GM11168 (cell line): ENCODE data around the gene TIMM17A.

Source experiments
- in situ Hi-C: fragments of 300-500 bp; cut with MboI; formaldehyde crosslinking; loops from one replicate; pipeline ENCODE4 v1.12.0; 2022; ENCODE audit warnings: low sequenced_read_pairs; ENCODE audit not compliant: unreplicated experiment

The TIMM17A gene

DNA sequence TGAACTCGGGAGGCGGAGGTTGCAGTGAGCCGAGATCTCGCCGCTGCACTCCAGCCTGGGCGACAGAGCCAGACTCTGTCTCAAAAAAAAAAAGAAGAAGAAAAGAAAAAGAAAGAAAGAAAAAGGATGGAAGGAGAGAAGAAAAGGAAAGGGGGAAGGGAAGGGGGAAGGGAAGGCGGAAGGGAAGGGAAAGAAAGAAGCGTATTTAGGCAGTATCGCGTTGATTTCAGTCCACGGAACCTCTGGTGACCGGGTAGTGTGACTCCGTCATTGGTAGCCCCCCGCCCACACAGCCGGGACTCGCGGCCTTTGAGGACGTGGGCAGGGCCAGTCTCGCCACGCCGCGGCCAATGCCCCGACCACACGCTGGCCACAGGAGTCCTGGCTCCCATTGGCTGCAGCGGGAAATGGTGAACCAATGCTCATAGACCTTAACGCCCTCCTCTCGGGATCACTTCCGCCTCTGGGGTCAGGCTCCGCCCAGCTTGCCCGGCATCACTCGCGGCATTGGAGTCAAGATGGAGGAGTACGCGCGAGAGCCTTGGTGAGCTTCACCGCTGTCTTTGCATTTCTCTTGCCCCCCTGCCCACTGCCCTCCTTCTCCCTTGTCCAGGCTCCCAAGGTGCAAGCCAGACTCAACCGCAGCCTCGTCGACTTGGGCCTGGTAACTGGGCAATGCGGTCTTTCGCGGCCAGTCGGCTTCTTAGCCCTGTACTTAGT, at the start of gene TIMM17A:
TSS of gene TIMM17A (plus strand) at position 495 of the 720 bp plus-strand sequence. CDS start at position 519, 24 bp downstream.
- in situ Hi-C loops = no loop called here

GRCh38 chr1:201906336-201906735, 49.0 kb upstream of the TIMM17A start:
- in situ Hi-C loops = no loop called here

GRCh38 chr1:201907621-201908020, 47.7 kb upstream of the TIMM17A start:
- in situ Hi-C loops = no loop called here

- in situ Hi-C loops = no loop called here
Measured at GRCh38 chr1:201911826-201912571, 43.3 kb upstream of the TIMM17A start.

DNA sequence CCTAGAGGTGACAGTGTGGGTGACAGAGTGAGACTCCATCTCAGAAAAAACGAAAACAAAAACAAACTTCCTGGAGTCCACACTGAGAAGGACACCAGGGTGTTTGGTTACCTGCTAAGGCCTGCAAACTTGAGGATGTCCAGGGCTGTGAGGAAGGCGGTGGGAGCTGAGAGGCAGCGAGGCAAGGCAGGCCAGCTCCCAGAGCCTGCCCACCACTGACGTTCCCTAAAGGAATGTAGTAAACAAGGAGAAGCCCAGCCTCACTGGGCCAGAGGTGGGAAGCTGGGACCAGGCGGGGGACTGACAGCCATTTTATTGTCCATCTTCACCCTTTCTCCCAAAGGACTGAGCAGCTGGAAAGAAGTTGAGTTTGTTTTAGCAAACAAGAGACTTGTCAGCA, 42.5 kb upstream of the TIMM17A start:
- in situ Hi-C loops = no loop called here

GRCh38 chr1:201914456-201915235, 40.7 kb upstream of the TIMM17A start:
- in situ Hi-C loops = no loop called here

GRCh38 chr1:201916649-201917249, 38.6 kb upstream of the TIMM17A start:
- in situ Hi-C loops = no loop called here

- in situ Hi-C loops = no loop called here
Measured at GRCh38 chr1:201917362-201918033, 37.8 kb upstream of the TIMM17A start.

DNA sequence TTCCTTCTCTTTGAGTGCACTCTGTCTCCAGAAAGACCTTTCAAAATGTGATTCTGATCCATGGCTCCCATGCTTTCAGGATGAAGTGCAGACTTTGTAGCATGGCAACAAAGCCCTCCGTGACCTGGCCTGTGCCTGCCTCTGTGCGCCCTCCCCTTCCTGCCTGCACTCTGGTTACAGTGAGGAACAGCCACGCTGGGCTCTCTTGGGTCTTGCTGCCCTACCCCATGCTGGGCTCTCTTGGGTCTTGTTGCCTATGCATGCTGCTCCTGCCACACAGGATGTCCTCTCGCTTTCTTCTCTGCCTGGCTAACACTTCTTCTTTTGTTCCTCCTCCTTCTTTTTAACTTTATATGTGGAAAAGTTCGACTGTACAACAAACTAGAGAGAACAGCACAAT, 37.0 kb upstream of the TIMM17A start:
- in situ Hi-C loops = no loop called here

GRCh38 chr1:201921952-201922558, 33.2 kb upstream of the TIMM17A start:
- in situ Hi-C loops = no loop called here

GRCh38 chr1:201925301-201925567, 30.1 kb upstream of the TIMM17A start:
- in situ Hi-C loops = no loop called here

DNA sequence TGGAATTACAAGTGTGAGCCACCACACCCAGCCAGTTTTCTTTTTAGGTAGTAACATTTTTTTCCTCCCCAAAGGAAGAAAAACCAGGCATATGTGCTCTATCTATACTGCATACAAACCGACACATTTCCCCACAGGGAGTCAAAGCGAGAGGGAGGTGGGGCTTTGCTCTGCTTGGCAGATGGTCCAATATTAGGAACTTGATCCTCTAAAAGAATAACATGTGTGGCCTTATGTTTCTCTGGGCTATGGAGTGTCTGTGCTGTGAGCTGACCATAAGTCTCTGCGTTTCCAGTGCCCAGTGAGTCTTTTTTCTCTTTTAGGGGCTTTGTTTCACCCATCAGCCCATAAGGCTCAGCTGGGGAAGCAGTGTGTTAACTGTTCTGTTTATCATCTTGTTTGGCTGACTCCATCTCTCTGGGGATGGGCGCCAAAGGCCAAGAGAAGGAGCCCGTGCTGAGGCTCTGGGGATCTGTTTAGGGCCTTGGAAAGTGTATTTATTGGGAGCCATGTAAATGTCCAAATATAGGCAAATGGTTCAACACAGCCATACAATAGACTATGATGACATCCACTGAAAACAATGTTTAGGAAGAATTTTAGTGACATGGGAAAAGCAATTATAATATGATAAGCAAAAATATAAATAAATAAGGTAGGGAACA, 29.2 kb upstream of the TIMM17A start:
- in situ Hi-C loops = no loop called here

- in situ Hi-C loops = no loop called here
Measured at GRCh38 chr1:201928266-201928665, 27.0 kb upstream of the TIMM17A start.

GRCh38 chr1:201930137-201930536, 25.2 kb upstream of the TIMM17A start:
- in situ Hi-C loops = no loop called here

DNA sequence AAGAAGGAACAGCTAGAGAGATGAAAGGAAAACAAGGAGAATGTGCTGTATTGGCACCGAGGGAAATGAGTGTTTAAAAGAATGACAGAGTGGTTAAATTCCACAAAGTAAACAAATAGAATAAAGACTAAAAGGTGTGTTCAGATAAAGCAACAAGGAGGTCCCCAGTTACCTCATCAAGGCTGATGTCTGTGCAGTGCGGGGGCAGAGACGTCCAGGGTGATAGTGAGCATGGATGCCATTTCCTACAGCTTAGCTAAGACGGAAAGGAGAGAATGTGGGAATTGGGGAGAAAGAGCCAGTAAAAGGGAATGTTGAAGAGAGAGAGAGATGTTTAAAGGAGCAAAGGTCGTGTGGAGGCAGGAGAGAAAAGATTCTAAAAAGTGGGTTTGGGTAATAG, 24.5 kb upstream of the TIMM17A start:
- in situ Hi-C loops = no loop called here

DNA sequence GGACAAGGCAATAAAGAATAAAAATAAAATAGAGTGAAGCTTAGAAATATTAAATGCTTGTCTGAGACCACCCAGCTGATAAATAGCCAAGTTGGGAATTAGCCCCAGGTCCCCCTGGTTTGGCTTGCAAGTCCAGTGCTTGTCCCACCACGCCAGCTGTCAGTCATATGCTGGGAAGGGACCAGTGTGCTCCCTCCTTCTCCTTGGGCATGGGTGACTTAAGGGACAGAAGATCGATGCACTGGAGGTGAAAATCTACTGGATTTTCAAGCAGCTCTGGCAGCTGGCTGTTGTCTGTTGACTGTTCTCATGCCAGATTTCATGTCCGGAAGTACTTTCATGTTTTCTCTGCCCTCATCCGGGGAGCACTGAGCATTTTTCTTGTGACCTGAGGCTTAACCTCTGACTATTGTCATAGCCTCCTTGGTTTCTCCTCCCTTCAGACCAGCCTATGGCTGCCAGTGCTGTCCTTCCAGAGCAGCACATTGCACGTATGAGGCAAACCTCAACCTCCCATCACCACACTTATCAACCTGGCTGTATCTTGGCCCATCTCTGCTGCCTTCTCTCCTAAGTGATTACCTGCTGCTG, 21.4 kb upstream of the TIMM17A start:
- in situ Hi-C loops = no loop called here

DNA sequence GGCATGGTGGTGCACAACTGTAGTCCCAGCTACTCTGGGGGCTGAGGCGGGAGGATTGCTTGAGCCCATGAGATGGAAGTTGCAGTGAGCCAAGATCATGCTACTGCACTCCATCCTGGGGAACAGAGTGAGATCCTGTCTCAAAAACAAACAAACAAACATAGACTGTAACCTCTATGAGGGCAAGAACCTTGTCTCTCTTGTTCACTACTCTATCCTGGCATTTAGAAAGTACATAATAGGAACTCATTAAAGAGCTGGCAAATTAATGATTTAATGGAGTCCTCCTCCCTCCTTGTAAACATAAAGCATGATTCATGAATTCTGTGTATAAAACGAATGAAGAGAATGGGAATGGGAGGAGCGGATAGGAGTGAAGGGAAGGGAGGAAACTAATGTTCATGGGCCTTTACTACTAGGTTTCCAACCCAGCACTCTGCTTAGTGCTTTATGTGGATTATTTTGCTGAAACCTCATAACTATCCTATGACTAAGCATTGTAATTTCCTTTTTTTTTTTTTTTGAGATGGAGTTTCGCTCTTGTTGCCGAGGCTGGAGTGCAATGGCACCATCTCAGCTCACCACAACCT, 17.6 kb upstream of the TIMM17A start:
- in situ Hi-C loops = no loop called here

DNA sequence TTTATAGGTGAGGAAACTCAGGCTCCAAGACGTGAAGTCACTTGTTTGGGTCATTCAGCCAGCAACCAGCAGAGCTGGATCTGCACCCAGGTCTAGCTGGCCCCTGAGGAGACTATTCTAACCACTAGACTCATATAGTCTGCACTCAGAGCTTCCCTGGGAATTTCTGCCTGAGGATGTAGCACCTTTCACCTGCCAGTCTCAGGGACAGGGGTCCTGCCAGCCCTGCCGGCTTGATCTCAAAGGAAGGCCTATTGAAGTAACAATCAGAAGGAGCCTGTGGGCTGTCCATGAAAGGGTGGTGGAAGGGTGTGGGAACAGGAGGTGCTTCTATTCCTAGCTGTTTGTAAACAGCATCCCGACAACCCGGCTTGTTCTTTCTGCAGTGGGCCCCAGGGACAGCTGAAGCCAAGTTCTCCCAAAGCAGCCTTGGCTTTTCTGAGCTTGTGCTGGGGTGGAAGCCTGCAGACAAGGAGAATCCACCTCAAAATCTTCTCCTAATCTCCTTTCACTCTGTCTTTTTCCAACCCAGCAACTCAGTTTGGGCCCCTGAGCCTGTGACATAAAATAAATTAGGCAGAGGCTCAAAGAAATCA, 16.8 kb upstream of the TIMM17A start:
- in situ Hi-C loops = no loop called here
